GM21381 (cell line): ENCODE measurements around the gene KCNJ12.
"Not testable (repeated sequence)": the region's sequence is repeated elsewhere in the genome, so short reads cannot be mapped to it uniquely, and the experiment has no call there.

Experiments used
- ATAC-seq: cut with Tn5 transposase; IDR thresholded peaks from one replicate; pipeline ENCODE4 v1.9.1; 2021; ENCODE audit warnings: mild to moderate bottlenecking, moderate library complexity; ENCODE audit not compliant: unreplicated experiment

The KCNJ12 gene

DNA sequence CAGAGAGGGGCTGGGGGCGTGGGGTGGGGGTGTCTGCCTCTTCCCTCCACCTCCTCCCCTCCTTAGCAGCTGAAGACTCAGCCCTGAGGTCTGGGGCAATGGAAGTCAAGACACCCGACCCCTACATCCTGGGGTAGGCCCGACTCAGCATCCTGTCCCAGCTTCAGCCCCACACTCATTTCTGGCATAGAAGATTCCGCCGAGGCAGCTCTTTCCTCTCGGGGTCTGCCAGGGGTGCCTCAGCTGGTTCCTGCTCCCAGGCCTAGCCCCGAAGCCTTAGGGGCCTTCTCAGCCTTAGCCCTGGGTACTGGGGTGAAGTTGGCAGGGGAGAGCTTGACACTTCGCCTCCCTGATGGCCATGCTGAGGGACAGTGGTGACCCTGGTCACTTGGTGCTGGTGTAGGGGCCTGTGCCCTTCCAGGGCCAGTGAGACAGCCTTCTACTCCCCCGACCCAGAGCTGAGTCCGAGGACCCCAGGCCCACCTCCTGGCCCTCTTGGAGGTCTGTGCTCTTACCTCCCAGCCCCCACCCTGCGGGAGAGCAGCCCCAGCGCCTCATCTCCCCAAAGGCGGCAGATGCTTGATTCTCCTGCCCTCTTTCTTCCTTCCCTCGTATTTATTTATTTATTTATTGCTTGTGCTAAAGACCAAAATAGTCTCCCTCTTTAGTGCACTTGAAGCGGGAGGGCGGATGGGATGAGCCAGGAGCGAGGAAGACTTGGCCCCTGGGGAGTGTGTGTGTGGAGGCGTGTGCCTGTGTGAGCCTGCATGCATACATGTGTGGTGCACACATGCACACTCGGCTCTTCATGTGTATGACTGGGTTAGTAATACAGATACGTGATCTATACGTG lies 42.5 kb downstream of the KCNJ12 start:
- no peak for ATAC-seq

GRCh38 chr17:21419299-21420239 lies 43.4 kb downstream of the KCNJ12 start:
- no peak for ATAC-seq

GRCh38 chr17:21420503-21421090 lies 44.4 kb downstream of the KCNJ12 start:
- not testable (repeated sequence) for ATAC-seq

DNA sequence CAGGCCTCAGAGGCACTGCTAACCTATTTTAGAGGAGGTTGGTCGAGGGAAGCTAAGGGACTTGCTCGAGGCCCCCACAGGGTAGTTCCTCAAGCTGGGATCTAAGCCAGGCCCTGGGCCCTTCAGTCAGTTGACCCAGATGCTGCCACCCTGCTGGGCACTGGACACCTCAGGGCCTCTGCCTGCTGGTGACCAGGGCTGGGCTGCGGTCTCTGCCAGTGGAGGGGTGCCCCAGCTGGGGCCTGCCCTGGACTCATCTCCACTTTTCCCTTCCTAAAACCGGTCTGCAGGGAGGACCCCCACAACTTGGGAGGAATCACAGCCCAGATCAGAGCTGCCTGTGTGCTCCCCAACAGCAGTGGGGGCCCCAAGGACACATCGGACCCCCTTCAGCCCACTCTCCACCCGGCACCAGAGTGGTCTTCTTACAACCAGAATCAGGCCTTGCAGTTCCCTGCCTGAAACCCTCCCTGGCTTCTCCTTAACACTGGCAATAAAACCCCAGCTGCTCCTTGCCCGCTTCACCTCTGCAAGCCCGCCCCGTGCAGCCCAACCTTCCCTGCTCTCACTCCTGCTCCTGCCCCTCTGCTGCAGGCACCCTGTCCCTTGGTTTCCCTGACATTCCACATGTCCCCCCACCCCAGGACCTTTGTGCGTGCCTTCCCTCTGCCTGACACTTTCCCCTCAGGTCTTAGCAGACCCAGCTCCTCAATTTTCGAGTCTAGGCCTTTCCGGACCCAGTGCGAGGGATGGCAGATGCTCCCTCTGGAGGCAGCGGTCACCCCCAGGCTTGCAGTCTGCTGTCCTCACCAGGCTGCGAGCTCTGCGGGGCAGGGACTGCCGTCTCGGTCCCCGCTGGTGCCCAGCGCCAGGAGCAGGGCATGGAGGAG lies 45.5 kb downstream of the KCNJ12 start:
- ATAC-seq, result not testable (repeated sequence)

- not testable (repeated sequence) for ATAC-seq
Measured at GRCh38 chr17:21422311-21423189, 46.4 kb downstream of the KCNJ12 start.

DNA sequence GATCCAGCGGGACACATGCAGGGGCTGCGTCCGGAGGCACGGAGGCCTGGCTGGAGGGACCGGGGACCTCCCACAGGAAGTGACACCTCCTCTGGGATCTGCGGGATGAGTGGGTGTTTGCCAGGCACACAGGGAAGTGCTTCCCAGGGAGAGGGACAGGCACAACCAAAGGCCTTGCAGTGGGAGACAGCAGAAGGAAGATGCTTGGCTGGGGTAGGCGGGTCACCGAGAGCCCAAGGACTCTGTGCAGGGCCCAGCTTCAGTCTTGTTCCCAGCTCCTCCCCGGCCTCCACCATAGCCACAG lies 47.0 kb downstream of the KCNJ12 start:
- not testable (repeated sequence) for ATAC-seq

- ATAC-seq, result not testable (repeated sequence)
Measured at GRCh38 chr17:21424697-21425096, 48.5 kb downstream of the KCNJ12 start.

DNA sequence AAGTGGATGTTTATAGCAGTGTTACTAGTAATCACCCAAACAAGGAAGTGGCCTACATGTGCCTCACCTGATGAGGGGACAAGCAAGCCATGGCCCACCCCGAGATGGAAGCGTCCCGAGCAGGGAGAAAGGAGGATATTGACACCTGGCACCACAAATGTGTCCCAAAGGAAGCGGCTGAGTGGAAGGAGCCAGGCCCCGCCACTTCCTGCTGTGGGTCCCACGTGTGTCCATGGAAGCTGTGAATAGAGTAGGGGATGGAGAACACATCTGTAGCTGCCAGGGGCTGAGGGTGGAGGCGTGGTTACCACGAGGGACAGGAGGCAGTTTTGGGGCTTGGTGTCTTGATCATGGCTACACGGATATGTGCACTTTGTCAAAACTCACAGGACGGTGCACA lies 49.2 kb downstream of the KCNJ12 start:
- no peak for ATAC-seq

DNA sequence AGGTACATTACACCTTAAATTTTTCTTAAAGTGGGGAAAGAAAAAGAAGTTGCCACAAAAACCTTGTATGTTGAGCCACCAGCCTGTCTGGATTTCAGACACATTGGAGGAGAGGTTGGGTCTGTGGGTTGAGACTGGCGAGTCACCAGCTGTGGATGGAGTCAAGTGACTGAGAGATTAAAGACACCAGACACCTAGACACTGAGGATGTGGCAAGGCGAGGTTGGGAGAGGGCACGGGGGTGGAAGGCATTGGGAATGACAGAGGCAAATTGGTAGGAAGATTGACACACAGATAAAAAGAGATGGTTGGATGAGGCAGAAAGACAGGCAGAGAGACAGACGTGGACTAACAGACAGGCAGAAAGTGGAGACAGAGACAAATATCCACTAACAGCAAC lies 49.6 kb downstream of the KCNJ12 start:
- ATAC-seq, result no peak

DNA sequence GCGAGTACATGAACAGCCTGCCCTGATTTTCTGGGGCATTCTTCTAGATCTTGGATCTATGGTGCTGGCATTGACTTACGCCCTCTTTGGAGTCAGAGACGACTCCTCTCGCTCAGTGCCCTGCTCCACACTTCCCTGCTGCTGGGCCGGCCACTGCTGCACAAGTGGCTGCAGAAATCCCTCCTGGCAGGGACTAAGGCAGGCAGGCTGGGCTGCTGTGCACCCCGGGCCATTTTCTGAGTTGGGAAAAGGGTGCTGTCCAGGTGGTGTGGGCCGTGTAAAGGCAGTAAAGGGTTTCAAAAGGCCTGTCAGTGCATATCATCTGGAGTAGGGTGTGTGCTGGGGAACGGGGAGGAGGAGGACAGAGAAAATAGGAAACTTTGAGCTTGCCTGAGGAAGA lies 50.1 kb downstream of the KCNJ12 start:
- not testable (repeated sequence) for ATAC-seq

DNA sequence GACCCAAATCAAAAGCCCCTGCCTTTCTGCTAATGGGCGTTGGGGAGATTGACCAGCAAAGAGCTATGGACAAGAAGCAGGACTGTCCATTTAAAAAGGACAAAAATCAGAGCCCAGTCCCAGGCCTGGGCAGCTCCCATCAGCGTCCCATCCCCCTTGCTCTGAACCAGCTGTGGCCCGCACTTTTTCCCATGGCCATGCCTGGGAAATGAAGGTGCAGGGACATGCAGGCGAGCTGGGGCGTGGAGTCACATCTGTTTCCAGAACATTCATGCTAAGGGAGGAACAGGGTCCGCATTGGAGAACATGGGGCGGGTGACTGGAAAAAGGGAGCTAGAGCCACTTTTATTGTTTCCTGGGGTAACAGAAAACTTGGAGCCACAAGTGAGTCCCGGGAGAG lies 50.7 kb downstream of the KCNJ12 start:
- ATAC-seq, result not testable (repeated sequence)

DNA sequence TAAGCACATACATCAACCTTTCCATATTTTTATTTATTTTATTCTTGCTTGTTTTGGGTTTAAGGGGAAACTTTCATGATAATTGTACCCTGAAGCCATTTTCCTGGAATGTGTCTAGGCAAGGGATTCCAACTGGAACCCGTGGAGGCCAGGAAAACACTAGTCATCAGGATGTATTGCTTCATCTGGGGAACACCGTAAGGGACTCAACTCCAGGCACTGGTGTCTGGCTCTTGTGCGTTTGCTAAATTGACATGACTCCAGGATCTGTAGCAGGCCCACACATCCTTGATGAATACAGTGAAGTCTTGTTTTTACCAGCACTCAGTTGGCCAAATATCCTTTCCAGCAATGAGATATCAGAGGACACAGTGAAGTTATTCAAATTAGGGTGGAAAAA lies 51.6 kb downstream of the KCNJ12 start:
- ATAC-seq, result not testable (repeated sequence)

DNA sequence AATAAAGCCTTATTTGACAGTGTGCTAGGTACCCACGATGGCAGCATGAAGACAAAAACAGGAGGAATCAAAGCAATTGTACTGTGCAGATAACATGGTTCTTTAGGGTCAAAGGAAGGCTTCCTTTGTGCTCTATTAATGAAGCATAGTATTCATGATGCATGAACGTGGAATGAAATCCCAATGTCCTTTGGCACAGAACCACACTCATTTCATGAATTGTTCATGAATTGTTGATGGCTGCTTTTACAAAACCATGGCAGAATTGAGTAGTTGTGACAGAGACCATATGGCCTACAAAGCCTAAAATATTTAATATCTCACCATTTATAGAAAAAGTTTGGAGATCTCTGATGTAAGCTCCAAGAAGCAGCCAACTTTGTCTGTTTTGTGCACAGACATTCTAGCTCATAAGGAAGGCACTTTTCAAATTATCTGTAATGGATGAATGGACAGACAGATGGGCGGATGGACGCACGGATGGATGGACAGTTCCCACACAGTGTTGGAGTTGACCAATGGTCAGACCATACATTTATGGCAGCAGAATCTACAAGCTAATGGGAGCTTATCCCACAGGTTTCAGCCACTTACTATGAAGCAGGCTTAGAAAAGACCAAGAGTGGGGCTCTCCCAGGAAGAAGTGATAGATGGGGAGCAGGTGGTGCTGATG lies 52.7 kb downstream of the KCNJ12 start:
- not testable (repeated sequence) for ATAC-seq

GRCh38 chr17:21429921-21430628 lies 53.9 kb downstream of the KCNJ12 start:
- ATAC-seq, result not testable (repeated sequence)

DNA sequence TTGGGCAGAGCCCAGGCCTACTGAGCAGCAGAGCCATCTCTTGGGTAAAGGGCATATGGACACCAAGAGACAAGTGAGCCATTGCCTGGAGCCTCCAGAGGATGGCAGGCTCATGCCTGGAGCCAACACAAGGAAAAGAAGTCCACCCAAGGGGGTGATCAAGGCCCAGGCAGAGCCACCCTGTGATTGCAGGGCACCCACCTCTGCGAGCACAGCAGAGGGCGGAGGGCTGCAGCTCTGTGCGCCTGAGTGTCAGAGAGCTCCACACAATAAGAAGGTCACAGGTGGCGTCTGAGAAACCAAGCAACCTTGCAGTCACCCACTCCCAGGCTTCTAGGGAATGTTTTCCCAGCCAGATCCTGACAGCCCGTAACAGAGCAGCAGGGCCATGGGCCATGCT lies 57.8 kb downstream of the KCNJ12 start:
- not testable (repeated sequence) for ATAC-seq

DNA sequence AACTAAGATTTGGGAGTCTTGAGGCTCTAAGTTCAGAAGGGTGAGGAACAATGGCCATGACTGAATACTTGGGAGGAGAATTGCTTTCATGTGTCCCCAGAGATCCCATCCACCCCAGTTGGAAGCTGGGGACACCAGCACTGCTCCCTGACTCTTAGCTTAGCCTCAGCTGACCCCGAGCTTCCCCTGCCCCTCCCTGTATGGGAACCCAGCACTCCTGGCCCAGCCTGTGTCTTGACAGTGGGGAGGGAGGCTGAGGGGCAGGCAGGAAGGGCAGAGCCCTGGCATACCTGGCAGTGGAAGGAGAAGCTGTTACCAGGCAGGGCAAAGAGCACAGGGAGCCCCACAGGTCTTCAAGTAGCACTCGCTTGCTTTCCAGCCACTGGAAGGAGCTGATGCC lies 58.8 kb downstream of the KCNJ12 start:
- ATAC-seq, result not testable (repeated sequence)

GRCh38 chr17:21436481-21436880 lies 60.3 kb downstream of the KCNJ12 start:
- ATAC-seq, result not testable (repeated sequence)
